ENCODE measurements around the gene MIAT. TPM values are rescaled to one million over a fixed set of nuclear protein-coding genes. Genes with fewer than 3 reads are reported as not detected.

The MIAT gene
- total RNA-seq, 1 experiment from 2014 or later, result 0.02 TPM

DNA sequence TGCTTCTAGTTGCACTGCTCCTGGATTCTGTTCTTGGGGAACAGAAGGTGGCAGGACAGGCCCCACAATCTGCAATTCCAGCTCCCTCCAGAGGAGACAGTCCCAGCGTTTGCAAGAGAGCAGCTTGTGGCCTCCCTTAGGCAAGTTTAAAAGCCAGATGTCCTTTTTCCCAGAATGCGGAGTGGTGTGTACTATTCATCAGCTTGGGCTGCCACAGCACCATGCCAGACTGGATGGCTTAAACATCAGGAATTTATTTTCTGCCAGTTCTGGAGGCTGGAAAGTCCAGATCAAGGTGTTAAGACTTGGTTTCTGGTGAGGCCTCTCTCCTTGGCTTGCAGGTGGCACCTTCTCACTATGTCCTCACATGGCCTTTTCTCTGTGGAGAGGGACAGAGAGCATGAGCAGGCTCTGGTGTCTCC is 11.7 kb downstream of the MIAT start:
- DNase-seq (ENCODE audit: low read depth), result peak; percentile 48

- DNase-seq (ENCODE audit: low read depth), result no peak
Measured at GRCh38 chr22:26670459-26670858, 13.1 kb downstream of the MIAT start.

GRCh38 chr22:26671317-26672059 is 14.1 kb downstream of the MIAT start:
- no peak for DNase-seq (ENCODE audit: low read depth)

- no peak for DNase-seq (ENCODE audit: low read depth)
Measured at GRCh38 chr22:26672060-26672471, 14.7 kb downstream of the MIAT start.

DNA sequence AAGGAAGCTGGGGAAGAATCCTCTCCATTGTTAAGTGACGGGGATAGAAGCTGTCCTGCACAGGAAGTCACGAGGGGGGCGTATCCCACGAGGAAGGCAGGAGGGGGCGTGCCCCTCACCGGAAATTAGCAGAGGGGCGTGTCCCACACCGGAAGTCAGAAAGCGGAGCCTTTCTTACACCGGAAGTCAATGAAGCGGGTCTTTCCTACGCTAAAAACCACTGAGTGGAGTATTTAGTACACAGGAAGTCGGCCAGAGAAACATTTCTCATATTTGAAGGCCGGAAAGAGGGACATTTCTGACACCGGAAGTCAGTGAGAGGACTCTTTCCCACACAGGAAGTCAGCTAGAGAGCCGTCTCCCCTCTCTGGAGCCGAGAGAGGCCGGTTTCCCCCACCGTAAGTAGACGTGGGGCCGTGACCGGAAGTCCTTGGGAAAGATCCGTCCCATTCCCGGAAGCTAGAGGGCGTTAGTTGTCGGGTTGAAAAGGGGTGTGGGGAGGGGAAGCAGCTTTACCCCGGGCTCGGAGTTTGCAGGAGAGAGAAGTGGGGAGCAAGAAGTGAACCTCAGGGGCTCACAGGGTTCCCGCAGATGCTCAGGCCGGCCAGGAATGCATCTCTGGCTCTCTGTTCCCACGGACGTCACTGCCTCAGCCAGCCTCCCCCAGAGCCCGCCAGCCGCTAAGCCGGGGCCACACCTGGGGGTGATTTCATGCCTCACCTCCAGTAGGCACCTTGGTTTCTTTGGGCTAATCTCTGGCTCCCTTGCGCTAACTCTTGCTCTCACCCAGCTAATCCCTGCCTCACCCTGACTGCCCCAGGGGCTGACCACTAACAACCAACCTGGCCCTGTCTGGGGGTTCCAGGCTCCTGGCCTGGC is 15.4 kb downstream of the MIAT start:
- DNase-seq (ENCODE audit: low read depth), result peak; percentile 93

GRCh38 chr22:26673486-26673885 is 16.1 kb downstream of the MIAT start:
- peak; percentile 30 for DNase-seq (ENCODE audit: low read depth)

GRCh38 chr22:26674211-26675190 is 17.1 kb downstream of the MIAT start:
- no peak for DNase-seq (ENCODE audit: low read depth)

DNA sequence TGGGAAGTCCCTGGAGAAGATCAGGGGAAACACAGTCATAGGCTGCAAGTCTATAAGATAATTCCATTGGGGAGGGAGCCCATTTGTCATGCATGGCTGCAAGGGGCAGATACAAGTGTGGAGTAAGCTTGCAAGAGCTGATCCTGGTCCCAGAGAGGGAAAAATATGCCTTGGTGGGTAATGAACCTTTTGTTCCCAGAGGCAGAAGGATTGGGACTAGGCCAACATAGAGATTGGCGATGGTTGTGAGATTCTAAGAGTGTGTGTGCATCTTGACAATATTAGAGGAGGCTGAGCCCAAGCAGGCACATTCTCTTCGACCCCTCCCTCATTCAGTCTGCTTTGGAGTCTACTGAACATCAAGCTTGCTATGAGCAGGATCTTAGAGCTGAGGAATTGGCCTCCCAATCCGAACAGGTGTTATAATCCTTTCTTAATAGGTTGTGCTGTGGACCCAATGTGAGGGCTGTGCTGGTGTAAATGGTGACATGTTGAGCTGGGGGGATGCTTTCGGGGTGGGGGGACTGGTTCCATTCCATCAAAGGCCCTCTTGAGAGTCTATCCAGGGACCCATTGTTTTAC is 18.4 kb downstream of the MIAT start:
- DNase-seq (ENCODE audit: low read depth), result no peak

- no peak for DNase-seq (ENCODE audit: low read depth)
Measured at GRCh38 chr22:26677217-26677616, 19.8 kb downstream of the MIAT start.

DNA sequence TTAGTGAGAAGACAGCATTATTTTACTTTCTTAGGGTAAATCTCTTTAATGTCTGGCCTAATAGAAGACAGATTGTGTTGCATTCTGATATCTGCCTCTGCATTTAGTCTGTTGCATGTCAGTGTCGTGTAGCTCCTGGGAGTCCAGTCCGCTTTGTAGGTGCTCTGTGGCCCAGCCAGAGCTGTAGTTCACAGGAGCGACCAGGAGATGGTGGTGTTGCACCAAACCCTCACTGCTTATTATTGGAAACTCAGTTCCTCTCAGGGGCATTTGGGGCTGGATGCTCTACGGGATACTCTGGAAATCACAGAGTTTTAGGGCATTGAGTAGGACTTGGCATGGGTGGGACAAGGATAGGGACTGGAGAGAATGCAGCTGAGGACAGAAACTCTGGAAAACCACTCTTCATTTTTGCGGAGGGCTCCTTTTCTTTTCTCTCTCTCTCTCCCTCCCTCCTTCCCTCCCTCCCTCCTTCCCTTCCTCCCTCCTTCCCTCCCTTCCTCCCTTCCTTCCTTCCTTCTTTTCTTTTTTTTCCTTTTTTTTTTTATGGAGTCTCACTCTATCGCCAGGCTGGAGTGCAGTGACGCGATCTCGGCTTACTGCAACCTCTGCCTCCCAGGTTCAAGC is 21.7 kb downstream of the MIAT start:
- DNase-seq (ENCODE audit: low read depth), result peak; percentile 72

GRCh38 chr22:26680485-26680884 is 23.1 kb downstream of the MIAT start:
- no peak for DNase-seq (ENCODE audit: low read depth)

- peak; percentile 83 for DNase-seq (ENCODE audit: low read depth)
Measured at GRCh38 chr22:26681395-26681821, 24.0 kb downstream of the MIAT start.

- no peak for DNase-seq (ENCODE audit: low read depth)
Measured at GRCh38 chr22:26684168-26684567, 26.8 kb downstream of the MIAT start.

GRCh38 chr22:26685601-26686000 is 28.2 kb downstream of the MIAT start:
- no peak for DNase-seq (ENCODE audit: low read depth)

DNA sequence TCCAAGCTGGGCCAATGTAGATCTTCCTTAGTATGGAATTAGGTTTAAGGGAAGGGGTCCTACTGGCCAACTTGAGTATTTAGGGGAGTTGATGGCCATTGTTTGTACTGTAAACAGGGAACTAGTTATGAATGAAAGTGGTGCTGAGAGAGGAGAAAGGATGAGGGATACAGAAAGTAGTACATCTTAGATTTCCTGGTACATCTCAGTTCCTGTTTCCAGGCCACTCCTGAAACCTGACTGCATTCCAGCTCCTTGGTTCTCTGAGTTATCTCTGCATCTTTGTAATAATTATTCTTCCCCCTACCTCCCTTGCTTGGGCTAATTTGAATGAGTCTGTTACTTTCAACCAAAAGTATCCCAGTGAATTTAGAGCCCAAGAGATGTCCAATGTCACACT is 30.1 kb downstream of the MIAT start:
- DNase-seq (ENCODE audit: low read depth), result no peak

DNA sequence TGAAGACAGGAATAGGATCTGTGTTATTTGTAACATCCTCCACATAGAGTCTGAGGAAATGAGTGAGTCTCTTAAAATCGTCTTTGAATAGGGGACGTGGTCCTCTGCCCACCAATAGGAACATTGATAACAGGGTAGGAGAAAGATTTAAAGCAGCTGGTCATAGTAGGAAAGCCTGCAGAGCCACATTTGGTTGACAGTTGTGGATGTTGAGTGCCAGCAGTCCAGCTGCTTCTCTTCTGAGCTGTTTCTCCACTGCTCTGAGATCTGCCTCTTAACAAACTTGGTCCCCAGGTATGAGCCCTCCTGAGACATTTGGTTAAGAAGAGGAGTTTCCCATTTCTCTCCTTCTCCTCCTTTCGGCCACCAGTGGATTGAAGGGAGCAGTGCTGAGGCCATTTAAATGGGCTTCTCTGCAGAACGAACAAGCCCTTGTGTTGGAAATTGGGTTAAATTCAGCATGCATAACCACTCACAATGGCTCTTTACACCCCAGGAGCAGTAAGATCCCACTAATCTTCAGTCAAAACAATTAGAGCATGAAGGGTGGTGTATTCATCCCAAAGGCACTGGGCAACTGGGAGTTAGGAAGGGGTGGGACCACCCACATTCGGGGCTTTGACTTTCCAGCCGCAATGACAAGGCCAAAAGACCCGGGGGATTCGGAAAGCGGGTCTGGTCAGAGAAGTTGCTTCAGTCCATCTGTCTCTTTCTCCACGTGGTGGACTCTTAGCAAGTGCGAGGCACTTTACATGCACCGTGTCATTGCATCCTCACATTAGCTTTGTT is 32.3 kb downstream of the MIAT start:
- no peak for DNase-seq (ENCODE audit: low read depth)

DNA sequence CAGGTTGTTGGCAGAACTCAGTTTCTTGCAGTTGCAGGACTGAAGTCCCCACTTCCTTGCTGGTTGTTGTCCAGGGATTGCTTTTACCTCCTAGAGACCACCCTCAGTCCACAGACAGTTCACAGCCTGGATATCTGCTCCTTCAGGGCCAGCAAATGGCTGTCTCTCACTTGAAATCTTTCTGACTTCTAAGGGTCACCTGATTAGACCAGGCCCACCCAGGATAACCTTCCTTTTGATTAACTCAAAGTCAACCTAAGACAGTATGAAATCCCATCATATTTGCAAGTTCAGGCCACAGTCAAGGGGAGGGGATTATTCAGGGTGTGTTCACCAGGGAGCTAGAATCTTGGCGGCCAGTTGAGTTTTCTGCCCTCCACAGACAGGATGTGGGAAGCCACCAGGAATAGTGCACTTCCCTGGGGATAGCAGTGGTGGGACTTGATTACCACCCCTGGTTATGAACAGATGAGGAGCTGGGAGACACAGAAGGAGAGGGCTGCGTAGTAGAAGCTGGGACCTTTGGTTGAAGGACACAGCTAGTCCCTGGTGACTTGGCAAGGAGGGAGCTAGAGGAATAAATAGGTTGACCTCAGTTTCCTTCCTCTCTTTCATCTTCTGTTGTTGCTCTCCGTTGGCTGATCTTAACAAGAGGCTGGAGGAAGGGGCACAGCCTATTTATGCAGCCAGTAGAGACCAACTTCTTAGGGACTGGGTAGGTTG is 33.4 kb downstream of the MIAT start:
- no peak for DNase-seq (ENCODE audit: low read depth)

- no peak for DNase-seq (ENCODE audit: low read depth)
Measured at GRCh38 chr22:26691377-26691716, 34.0 kb downstream of the MIAT start.

GRCh38 chr22:26692215-26692614 is 34.8 kb downstream of the MIAT start:
- DNase-seq (ENCODE audit: low read depth), result no peak

DNA sequence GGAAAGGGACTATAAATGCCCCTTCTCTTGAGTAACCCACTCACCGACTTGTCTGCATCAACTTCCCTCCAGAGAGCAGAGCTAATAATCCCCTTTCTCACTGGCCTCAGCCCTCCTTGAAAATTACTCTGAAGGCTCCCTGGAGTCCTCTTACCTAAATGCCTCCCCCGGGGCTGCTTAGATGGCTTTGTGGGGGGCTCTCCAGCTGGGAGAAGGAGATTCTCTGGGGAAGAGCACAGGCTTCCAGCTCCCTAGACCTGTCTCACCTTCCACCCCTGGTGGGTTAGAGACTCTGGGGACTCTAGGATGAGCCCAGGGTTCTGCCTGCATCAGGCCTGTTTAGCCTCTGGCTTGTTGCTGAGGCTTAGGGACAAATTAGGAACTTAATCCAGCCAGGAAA is 39.8 kb downstream of the MIAT start:
- DNase-seq (ENCODE audit: low read depth), result no peak

All from M059J (cell line).